Stimulated activated naive CD4-positive, alpha-beta T cell treated with Interleukin-2 at 50 U/mL for 16 hours (primary cell): Measurements from ENCODE around the gene GIPR.
A peak's percentile ranks its signal among the peaks of the same experiment; 100 is the strongest.
"Not testable (repeated sequence)": the region's sequence is repeated elsewhere in the genome, so short reads cannot be mapped to it uniquely, and the experiment has no call there.

Experiments
- DNase-seq: peaks from one replicate; lab custom pipeline; 2025; lab: John Stamatoyannopoulos, UW

Gene GIPR

GRCh38 chr19:45645631-45646344 lies 22.2 kb upstream of the GIPR start:
- peak; percentile 88 for DNase-seq

GRCh38 chr19:45646345-45646698 lies 21.7 kb upstream of the GIPR start:
- no peak for DNase-seq

GRCh38 chr19:45650722-45651121 lies 17.3 kb upstream of the GIPR start:
- no peak for DNase-seq

- no peak for DNase-seq
Measured at GRCh38 chr19:45653634-45654033, 14.4 kb upstream of the GIPR start.

DNA sequence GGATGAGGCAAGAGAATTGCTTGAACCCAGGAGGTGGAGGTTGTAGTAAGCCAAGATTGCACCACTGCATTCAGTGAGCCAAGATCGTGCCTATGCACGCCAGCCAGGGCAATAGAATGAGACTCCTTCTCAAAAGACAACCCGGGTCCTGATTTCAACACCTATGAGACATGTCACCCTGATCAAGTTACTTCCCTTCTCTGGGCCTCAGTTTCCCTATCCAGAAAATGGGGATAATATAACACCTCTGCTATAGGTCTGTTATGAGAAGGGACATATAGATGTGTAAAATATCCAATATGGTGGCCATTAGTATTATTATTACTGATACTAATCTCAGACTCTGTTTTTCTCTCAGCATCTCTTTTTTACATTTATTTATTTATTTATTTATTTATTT lies 12.9 kb upstream of the GIPR start:
- DNase-seq = no peak

GRCh38 chr19:45657520-45658167 lies 10.4 kb upstream of the GIPR start:
- DNase-seq = no peak

DNA sequence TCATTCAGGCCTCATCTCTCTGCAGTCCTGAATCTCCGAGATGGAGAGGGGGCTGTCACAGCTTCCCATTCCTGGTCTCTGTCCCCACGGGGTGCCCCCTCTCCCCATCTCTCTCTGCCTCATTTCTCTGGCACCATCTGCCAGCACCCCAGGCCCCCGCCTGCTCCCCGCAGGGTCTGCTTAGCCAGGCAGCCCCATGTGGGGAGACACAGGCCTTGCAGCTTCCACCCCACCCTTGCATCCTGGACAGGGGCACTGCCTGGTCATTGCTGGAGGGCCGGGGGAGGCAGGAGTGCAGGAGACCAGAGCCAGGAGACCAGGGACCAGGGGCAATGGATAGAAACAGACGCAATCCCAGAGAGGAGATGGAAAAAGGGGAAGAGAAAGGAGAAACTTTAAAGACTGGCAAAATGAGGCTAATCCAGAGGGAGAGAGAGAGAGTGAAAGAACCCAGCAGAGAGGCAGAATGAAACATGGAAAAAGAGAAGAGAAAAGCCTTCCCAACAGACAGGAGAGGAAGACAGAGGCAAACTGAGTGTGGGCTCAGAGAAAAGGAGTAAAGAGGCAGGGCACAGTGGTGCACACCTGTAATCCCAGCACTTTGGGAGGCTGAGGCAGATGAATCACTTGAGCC lies 8.8 kb upstream of the GIPR start:
- no peak for DNase-seq

- no peak for DNase-seq
Measured at GRCh38 chr19:45660636-45661035, 7.4 kb upstream of the GIPR start.

DNA sequence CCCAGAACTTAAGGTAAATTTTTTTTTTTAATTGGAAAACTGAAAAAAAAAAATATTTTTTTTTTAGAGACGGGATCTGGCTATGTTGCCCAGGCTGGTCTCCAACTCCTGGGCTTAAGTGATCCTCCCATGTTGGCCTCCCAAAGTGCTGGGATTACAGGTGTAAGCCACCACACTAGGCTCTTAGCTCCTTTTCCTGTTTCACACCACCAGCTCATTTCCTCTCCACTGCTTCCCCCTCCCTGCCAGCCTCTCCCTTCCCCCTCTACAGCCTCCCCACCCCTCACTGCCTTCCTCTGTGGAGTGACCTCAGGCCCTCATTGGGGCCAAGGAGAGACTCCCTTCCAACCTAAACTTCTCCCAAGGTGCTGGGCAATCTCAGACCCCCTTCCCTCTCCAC lies 4.2 kb upstream of the GIPR start:
- no peak for DNase-seq

- DNase-seq = no peak
Measured at GRCh38 chr19:45664575-45664974, 3.4 kb upstream of the GIPR start.

GRCh38 chr19:45668342-45668871 lies 386 bp downstream of the GIPR start:
- DNase-seq = peak; percentile 29

DNA sequence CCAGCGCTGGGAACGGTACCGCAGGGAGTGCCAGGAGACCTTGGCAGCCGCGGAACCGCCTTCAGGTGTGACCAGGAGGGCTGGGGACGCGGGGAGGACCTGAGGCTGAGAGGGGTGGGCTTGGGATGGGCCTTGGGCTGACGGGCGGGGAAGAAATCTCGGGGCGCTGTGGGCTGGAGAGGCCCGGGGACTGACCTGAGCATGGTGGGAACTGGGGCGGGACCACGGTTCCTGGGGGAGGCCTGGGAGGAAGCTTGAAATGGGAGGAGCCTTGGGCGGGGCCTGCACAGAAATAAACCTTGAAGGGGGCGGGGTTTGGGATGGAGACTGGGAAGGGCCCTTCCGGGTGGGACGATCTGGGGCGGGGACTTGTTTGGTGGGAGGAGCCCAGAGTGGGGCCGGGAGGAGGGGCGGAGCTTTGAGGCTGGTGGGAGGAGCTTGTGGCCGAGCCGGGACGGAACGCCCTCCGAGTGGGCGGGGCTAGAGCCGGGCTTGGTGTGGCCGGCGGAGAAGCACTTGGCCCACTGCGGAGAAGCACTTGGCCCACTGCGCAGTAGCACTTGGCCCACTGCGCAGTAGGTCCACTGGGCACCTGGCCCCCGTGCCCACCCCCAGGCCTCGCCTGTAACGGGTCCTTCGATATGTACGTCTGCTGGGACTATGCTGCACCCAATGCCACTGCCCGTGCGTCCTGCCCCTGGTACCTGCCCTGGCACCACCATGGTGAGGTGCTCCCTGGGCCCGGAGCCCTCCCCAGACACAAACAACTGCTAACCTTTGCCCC lies 2.8 kb downstream of the GIPR start:
- DNase-seq = peak; percentile 36

DNA sequence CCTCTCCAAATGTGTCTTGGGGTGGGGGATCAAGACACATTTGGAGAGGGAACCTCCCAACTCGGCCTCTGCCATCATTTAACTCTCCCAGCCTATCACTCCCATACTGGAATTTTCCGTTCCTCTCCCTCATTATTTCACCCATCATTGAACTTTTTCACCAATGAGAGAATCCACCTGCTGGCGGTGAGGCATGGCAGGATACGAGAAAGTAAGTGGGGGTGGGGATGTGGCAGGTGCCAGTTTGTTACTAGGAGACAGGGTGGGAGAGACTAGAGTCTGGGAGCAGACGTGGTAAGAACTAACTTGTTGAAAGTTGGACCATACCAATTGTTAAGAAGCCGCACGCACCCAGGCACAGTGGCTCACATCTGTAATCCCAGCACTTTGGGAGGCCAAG lies 6.9 kb downstream of the GIPR start:
- DNase-seq = no peak

DNA sequence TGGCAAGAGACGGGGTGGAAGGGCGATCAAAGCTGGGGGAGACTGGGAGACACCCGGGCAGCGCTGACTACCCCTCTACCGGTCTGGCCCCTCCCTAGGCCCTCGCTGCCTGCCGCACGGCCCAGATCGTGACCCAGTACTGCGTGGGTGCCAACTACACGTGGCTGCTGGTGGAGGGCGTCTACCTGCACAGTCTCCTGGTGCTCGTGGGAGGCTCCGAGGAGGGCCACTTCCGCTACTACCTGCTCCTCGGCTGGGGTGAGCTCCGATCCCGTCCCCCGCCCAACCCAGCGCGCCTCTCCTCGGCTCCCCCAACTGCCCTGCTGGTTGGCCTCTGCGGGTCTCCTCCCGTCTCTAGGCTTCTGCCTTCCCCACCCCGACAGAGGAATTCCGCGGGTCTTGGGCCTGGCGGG lies 8.8 kb downstream of the GIPR start:
- peak; percentile 49 for DNase-seq

- peak; percentile 83 for DNase-seq
Measured at GRCh38 chr19:45677351-45678230, 9.6 kb downstream of the GIPR start.

GRCh38 chr19:45681391-45682015 lies 13.5 kb downstream of the GIPR start:
- DNase-seq = peak; percentile 75

DNA sequence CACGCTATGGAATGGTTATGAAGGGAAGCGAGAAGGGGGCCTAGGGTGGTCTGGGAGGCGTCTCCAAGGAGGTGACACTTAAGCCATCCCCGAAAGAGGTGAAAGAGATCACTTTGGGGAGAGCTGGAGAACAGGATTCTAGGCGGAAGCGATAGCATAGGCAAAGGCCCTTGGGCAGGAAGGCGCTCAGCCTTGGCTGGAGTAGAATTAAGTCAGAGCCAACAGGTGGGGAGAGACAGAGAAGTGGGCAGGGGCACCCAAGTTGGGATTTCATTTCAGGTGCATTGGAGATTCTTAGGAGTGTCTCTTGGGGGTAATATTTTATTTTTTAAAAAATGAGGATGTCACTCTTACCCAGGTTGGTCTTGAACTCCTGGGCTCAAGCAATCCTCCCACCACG lies 14.1 kb downstream of the GIPR start:
- DNase-seq = no peak

DNA sequence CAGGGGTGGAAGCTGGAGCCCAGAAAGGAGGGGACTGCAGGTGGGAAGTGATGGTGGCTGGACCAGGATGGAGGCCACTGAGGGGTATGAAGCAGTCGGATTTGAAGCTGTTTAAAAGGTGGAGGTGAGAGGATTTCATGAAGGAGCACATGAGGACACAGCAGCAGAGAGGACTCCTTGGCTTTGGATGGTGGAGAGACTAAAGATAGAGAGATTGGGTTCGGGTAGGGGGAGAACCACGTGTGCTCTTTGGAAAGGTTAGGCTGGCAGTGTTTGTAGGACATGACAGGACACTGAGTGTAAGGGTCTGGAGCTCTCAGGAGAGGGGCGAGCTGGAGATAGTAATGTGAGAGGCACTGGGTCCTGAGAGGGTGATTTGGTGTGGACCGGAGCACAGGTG lies 14.9 kb downstream of the GIPR start:
- DNase-seq = no peak

GRCh38 chr19:45685045-45685444 lies 17.0 kb downstream of the GIPR start:
- DNase-seq = not testable (repeated sequence)

DNA sequence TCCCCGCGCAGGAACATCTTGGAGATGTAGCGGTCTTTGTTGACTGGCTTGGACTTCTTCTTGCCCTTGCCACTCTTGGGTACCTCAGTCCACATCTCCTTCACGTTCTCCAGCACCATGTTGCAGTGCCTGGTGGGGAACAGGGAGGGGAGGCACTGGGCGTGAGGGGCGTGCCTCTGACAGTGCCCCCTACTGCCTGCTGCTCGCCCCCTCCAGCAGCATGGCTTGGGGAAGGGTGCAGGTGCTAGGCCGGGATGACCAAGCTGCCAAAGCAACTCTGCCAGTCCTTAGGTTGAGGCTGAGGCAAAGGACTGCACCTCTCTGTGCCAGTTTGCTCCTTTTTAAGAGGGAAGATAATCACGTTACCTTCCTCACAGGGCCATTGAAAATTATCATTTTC lies 19.6 kb downstream of the GIPR start:
- DNase-seq = no peak
